CD4-positive, CD25-positive, alpha-beta regulatory T cell (primary cell): ENCODE data around the gene MGAT4B. TPM values are rescaled to one million over a fixed set of nuclear protein-coding genes. Genes with fewer than 3 reads are reported as not detected.

Source experiments
- ATAC-seq, 2 donors: fragments of 150-1000 bp; cut with Tn5 transposase; one replicate each; pipeline ENCODE4 v1.10.0; 2021; ENCODE audit warnings: low read depth in 2 of 2, moderate number of reproducible peaks in 2 of 2, moderate library complexity in 1 of 2
- DNase-seq, 3 donors: peaks; one replicate each; pipeline versions ENCODE4 v3.0.0 to v3.0.0-alpha.2; 2012 to 2022; ENCODE audit warnings: mixed read lengths in 1 of 3
- H3K27ac ChIP-seq: one replicate; pipeline ENCODE4 v1.7.0; 2013; ENCODE audit warnings: mild to moderate bottlenecking, low read length; ENCODE audit not compliant: insufficient read depth, poor library complexity, severe bottlenecking
- H3K27me3 ChIP-seq: one replicate; pipeline ENCODE4 v1.7.0; 2013; ENCODE audit warnings: low read length; ENCODE audit not compliant: control insufficient read depth, insufficient read depth
- H3K36me3 ChIP-seq: one replicate; pipeline ENCODE4 v1.7.0; 2013; ENCODE audit warnings: mild to moderate bottlenecking, low read length, moderate library complexity; ENCODE audit not compliant: control insufficient read depth, insufficient read depth
- H3K4me1 ChIP-seq: 2 replicates; pipeline ENCODE4 v1.7.0; 2013; ENCODE audit warnings: mild to moderate bottlenecking, low read length; ENCODE audit not compliant: insufficient read depth, control insufficient read depth, poor library complexity, severe bottlenecking
- H3K4me3 ChIP-seq: one replicate; pipeline ENCODE4 v1.7.0; 2013; ENCODE audit warnings: low read depth, mild to moderate bottlenecking, low read length, moderate library complexity
- H3K9me3 ChIP-seq, 2 experiments: 1 replicate in 1 of 2; 2 replicates in 1 of 2; pipeline ENCODE4 v1.7.0; 2013; ENCODE audit warnings: low read length in 2 of 2, mild to moderate bottlenecking in 1 of 2, moderate library complexity in 1 of 2; ENCODE audit not compliant: control insufficient read depth in 2 of 2
- H3K27ac Mint-ChIP-seq, 3 donors: one replicate each; pipeline ENCODE4 v1.8.0; 2020 to 2022; ENCODE audit warnings: mild to moderate bottlenecking in 3 of 3, mixed read lengths in 3 of 3, moderate library complexity in 2 of 3
- H3K27me3 Mint-ChIP-seq: one replicate; pipeline ENCODE4 v1.8.0; 2022; ENCODE audit warnings: mild to moderate bottlenecking, mixed read lengths
- H3K36me3 Mint-ChIP-seq: one replicate; pipeline ENCODE4 v1.8.0; 2020; ENCODE audit warnings: mixed read lengths
- H3K4me1 Mint-ChIP-seq, 4 donors: one replicate each; pipeline ENCODE4 v1.8.0; 2020 to 2022; ENCODE audit warnings: mixed read lengths in 4 of 4, mild to moderate bottlenecking in 1 of 4
- H3K4me3 Mint-ChIP-seq, 4 donors: one replicate each; pipeline ENCODE4 v1.8.0; 2020 to 2022; ENCODE audit warnings: mild to moderate bottlenecking in 4 of 4, mixed read lengths in 4 of 4, moderate library complexity in 3 of 4
- H3K9me3 Mint-ChIP-seq, 7 donors: one replicate each; pipeline ENCODE4 v1.8.0; 2020 to 2022; ENCODE audit warnings: mixed read lengths in 7 of 7, mild to moderate bottlenecking in 3 of 7, moderate library complexity in 2 of 7
- polyA plus RNA-seq, 4 donors: library from polyadenylated mRNA; unstranded; fragments of 300-500 nt; fragmentation: Illumina TruSeq; gene quantifications; one replicate each; pipeline ENCODE4 v1.2.3, GENCODE V29; 2021
- total RNA-seq: library from RNA; stranded (reverse); gene quantifications from one replicate; pipeline ENCODE4 v1.2.3, GENCODE V29; 2022

The MGAT4B gene
- total and polyA plus RNA-seq, 5 donors from 2014 or later = 11.9 to 134 (median 15.4) TPM

DNA sequence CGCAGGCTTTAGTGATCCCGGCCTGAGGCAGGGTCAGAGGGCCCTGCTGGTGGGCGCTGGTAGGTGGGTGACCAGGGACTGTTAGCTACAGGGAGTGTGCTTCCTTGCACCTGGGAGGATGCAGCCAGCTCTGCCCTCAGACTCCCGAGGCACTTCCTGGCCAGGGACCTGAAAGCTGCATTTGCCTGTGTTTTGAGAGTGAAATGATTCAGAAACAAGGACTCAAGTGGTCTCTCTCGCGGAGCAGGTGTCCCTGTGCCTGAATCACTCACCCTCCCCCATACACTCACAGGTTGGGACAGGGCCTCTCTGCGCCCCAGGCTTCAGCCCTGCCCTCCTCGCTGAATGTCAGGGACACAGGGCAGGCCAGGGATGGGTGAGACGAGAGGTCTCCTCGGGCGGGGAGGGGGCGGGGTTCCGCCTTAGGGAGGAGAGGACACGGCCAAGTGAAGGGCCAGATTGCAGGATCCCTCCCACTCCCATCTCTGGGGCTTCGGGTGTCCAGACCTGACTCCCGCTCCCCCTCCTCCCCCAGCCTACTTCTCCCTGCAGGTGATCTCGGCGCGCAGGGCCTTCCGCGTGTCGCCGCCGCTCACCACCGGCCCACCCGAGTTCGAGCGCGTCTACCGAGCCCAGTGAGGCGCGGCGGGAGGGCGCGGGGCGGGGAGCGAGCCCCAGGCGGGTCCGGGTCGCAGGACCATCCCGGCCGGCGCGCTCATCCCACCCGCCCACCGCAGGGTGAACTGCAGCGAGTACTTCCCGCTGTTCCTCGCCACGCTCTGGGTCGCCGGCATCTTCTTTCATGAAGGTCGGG lies 11.4 kb downstream of the MGAT4B start:
- Histone ChIP-seq H3K36me3 (peaks cover 11% of the 10 kb centered on the region), H3K4me1 (peaks cover 30% of the 10 kb centered on the region), H3K27ac (no peak overlapping the region), H3K27me3 (no peaks in the 10 kb centered on the region), H3K9me3 (no peaks in the 10 kb centered on the region), H3K4me3 (no peak overlapping the region)
- Mint-ChIP-seq H3K4me3 (peak overlapping the region; percentile 56 to 89 (median 70)), H3K4me1 (peaks cover 0 to 38% (median 13%) of the 10 kb centered on the region in 4 donors), H3K9me3 (peaks cover 0 to 1% (median 0%) of the 10 kb centered on the region in 7 donors), H3K27me3 (no peaks in the 10 kb centered on the region), H3K36me3 (peaks cover 18% of the 10 kb centered on the region), H3K27ac (peak overlapping the region in 1 of 3 donors; percentile 55)
- no peak for DNase-seq
- no peak for ATAC-seq

DNA sequence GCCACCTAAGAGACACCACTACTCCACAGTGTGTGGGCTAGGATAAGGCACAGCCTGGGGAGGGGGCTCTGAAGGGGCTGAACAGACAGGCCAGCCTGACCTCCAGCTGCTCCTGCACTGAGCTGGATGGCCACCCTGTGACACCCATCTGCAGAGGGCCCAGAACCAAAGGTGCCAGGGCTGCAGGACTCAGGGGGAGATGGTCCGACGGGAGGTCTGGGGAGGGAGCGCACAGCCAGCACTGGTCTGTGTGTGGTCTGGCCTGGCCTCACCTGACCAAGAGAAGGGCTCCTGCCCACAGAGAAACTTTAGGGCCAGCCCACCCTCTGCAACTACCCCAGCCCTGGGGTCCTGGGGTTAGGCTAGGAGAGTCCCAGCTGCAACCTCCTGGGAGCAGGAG lies 12.1 kb downstream of the MGAT4B start:
- H3K4me3 ChIP-seq = no peak overlapping the region
- H3K36me3 ChIP-seq = peaks cover 11% of the 10 kb centered on the region
- H3K9me3 ChIP-seq = no peaks in the 10 kb centered on the region
- peaks cover 30% of the 10 kb centered on the region for H3K4me1 ChIP-seq
- ATAC-seq (no peak), DNase-seq (no peak)
- Mint-ChIP-seq H3K4me3 (peak overlapping the region; percentile 56 to 89 (median 70)), H3K27me3 (no peaks in the 10 kb centered on the region), H3K27ac (peak overlapping the region in 2 of 3 donors; percentile 55 to 75), H3K36me3 (peaks cover 16% of the 10 kb centered on the region), H3K4me1 (peaks cover 0 to 38% (median 13%) of the 10 kb centered on the region in 4 donors), H3K9me3 (peaks cover 0 to 1% (median 0%) of the 10 kb centered on the region in 7 donors)
- no peak overlapping the region for H3K27ac ChIP-seq
- H3K27me3 ChIP-seq = no peaks in the 10 kb centered on the region

DNA sequence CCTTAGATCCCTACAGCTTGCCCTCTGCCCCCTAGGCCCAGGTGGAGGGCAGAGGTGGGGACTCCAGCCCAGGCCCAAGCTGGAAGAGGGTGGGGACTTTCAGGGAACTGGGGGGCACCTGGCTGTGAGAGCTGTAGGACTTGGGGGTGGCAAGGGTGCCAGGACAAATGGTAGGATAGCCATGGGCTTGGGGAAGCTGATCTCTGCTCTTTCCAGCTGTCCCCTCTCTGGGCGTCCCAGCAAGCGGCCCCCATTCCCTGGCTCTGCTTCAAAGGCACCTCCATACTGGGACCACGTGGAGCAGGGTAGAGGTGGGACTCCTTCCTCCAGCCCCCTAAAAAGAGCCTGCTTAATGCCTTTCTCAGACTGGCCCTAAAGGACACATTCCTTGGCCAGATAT lies 12.5 kb downstream of the MGAT4B start:
- Histone ChIP-seq H3K9me3 (no peaks in the 10 kb centered on the region), H3K4me1 (peaks cover 30% of the 10 kb centered on the region), H3K27ac (no peak overlapping the region), H3K27me3 (no peaks in the 10 kb centered on the region), H3K4me3 (no peak overlapping the region), H3K36me3 (peaks cover 9% of the 10 kb centered on the region)
- DNase-seq = no peak
- Mint-ChIP-seq H3K4me3 (peak overlapping the region; percentile 69 to 89 (median 76)), H3K4me1 (peaks cover 0 to 38% (median 13%) of the 10 kb centered on the region in 4 donors), H3K27ac (peak overlapping the region in 2 of 3 donors; percentile 14 to 75), H3K36me3 (peaks cover 12% of the 10 kb centered on the region), H3K27me3 (no peaks in the 10 kb centered on the region), H3K9me3 (peaks cover 0 to 2% (median 0%) of the 10 kb centered on the region in 7 donors)
- no peak for ATAC-seq

DNA sequence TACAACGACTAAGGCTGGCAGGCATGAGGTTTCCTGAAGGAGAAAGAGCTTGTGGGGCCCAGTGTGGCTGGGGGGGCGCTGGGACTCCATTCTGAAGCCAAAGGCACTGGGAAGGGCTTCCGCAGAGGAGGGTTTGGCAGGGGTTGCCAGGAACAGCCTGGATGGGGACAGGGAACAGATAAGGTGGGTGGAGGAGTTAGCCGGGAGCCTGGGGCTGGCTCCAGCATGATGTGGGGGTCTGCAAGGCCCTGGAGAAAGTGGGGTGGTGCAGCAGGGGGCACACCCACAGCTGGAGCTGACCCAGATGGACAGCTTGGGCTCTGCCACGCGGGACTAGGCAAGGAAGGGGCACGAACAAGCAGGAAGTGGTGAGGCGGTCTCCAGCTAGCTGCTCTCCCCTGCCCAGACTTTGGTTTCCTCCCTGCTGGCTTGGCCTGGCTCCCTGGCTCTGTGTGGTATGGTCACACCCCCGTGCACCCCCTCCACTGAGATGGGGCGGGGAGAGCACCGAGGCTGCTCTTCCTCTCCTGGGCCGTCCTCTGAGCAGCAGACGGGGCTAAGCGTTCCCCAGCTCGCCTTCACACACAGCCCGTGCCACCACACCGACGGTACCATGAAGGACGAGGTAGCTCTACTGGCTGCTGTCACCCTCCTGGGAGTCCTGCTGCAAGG lies 13.1 kb downstream of the MGAT4B start, which contains the start of gene LTC4S:
Gene LTC4S (plus strand): TSS at position 519 of the 672 bp plus-strand sequence. CDS start 95 bp downstream, at position 614.
- Histone ChIP-seq H3K36me3 (peaks cover 3% of the 10 kb centered on the region), H3K4me3 (no peak within 1 kb of the TSS), H3K27ac (no peak within 1 kb of the TSS), H3K4me1 (peaks cover 30% of the 10 kb centered on the region), H3K9me3 (no peaks in the 10 kb centered on the region), H3K27me3 (no peaks in the 10 kb centered on the region)
- peak within 1 kb of the TSS; percentile 73 to 86 (median 75) for H3K27ac Mint-ChIP-seq
- peak within 1 kb of the TSS; percentile 70 to 89 (median 76) for H3K4me3 Mint-ChIP-seq
- H3K4me1 Mint-ChIP-seq = peaks cover 0 to 38% (median 13%) of the 10 kb centered on the region in 4 donors
- no peaks in the 10 kb centered on the region for H3K27me3 Mint-ChIP-seq
- H3K36me3 Mint-ChIP-seq = peaks cover 9% of the 10 kb centered on the region
- peak; percentile 54 to 65 for ATAC-seq
- H3K9me3 Mint-ChIP-seq = peaks cover 0 to 2% (median 0%) of the 10 kb centered on the region in 7 donors
- peak in 2 of 3 donors; percentile 38 to 79 for DNase-seq

DNA sequence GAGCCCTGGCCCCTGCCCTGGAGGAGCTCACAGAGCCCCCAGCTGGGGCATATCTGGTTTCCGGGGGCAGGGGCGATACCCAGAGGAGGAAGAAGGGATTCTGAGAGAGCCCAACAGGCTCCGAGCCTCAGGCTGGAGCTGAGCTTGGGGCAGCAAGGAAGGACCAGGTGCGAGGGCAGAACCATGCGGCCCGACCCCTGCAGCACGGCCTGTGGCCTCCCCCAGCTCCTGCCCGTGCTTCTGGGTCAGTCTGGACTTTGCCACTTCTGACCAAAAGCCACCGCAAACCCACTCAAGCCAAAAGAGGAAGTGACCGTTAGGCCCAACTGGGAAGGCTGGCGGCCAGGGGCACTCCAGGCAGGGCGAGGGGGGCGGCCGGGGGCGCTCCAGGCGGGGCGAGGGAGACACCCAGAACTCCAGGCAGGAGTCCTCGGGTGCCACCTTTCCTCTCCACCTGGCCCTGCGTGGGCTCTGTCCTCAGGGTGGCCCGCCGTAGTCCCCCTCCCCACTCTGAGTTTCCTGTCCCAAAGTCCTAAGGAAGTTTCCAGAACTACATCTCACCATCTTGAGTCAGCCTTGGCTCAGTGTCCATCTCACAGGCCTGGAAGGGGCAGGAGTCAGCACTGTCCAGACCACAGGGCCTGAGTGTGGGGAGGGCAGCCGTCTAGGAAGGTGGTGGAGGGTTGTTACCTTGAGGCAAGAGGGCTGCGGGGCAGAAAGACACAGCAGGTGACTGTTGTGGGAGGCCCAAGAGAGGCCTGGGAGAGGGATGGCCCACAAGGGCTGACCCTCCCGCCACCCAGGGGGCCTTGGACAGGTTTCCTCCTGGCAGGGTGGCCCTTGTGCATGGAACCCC lies 13.8 kb downstream of the MGAT4B start:
- no peak overlapping the region for H3K4me3 ChIP-seq
- H3K27ac Mint-ChIP-seq = peak overlapping the region; percentile 73 to 86 (median 75)
- DNase-seq = no peak
- no peaks in the 10 kb centered on the region for H3K36me3 ChIP-seq
- no peaks in the 10 kb centered on the region for H3K27me3 ChIP-seq
- H3K4me1 ChIP-seq = peaks cover 30% of the 10 kb centered on the region
- H3K27me3 Mint-ChIP-seq = no peaks in the 10 kb centered on the region
- ATAC-seq = no peak
- no peaks in the 10 kb centered on the region for H3K9me3 ChIP-seq
- peaks cover 9% of the 10 kb centered on the region for H3K36me3 Mint-ChIP-seq
- peaks cover 0 to 2% (median 0%) of the 10 kb centered on the region in 7 donors for H3K9me3 Mint-ChIP-seq
- peak overlapping the region; percentile 36 to 86 (median 74) for H3K4me3 Mint-ChIP-seq
- H3K27ac ChIP-seq = no peak overlapping the region
- H3K4me1 Mint-ChIP-seq = peaks cover 0 to 38% (median 15%) of the 10 kb centered on the region in 4 donors

DNA sequence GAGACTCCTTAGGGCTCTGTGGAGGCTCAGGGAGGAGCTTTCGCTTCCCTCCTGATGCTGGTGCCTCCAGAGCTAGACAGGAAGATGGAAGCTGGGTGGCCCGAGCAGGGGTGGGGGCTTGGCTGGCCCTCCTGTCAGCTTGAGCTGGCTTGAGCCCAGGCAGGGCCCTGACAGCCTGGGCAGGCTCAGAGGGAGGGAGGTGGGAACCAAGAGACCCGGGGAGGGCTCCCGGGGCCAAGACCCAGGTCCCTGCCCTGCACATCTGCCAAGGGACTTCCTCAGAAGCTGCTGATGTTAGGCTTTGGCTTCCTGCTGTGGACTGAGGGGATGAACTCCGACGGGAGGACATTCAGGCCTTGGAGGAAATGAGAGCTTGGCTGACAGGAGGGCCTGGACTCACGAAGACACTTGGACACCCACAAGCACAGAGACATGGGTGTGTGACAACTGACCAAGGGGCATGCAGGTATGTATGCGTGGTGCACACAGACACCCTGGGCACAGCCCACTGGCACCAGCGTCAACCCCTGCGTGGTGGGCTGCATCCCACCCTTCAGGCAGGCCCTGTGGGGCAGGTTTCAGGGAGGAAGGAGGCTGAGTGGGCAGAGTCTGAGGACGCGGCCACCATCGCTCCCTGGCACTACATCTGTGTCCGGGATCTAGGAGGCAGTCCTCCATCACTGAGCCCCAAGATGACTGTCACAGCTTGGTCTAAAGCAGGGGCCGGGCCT lies 14.6 kb downstream of the MGAT4B start:
- no peaks in the 10 kb centered on the region for H3K27me3 Mint-ChIP-seq
- peaks cover 0 to 2% (median 0%) of the 10 kb centered on the region in 7 donors for H3K9me3 Mint-ChIP-seq
- Histone ChIP-seq H3K4me3 (no peak overlapping the region), H3K27me3 (no peaks in the 10 kb centered on the region), H3K27ac (no peak overlapping the region), H3K9me3 (no peaks in the 10 kb centered on the region), H3K36me3 (no peaks in the 10 kb centered on the region), H3K4me1 (peaks cover 30% of the 10 kb centered on the region)
- H3K4me1 Mint-ChIP-seq = peaks cover 0 to 33% (median 13%) of the 10 kb centered on the region in 4 donors
- no peak for DNase-seq
- H3K36me3 Mint-ChIP-seq = peaks cover 4% of the 10 kb centered on the region
- no peak for ATAC-seq
- peak overlapping the region in 2 of 4 donors; percentile 63 to 69 for H3K4me3 Mint-ChIP-seq
- H3K27ac Mint-ChIP-seq = peak overlapping the region in 2 of 3 donors; percentile 26 to 65
